PFSK-1 (cell line): ENCODE measurements around the gene TBXAS1.

Experiments
- FOXP2 ChIP-seq: optimal IDR thresholded peaks from 2 replicates; pipeline ENCODE3; 2011; ENCODE audit warnings: borderline replicate concordance, control low read depth, inconsistent platforms; ENCODE audit not compliant: insufficient read depth; ENCODE audit errors: extremely low read length, extremely low read depth
- POLR2AphosphoS5 ChIP-seq: IDR thresholded peaks from 2 replicates; pipeline ENCODE4 v1.6.1; 2012; ENCODE audit warnings: low read depth, mild to moderate bottlenecking, control low read depth, low read length, moderate library complexity
- REST ChIP-seq, 2 experiments: IDR thresholded peaks; 2 replicates each; pipeline versions ENCODE4 v1.6.1 to v1.8.0; 2011 to 2012; ENCODE audit warnings: low read depth in 2 of 2, low read length in 2 of 2, control low read depth in 1 of 2, inconsistent platforms in 1 of 2, mild to moderate bottlenecking in 1 of 2, moderate library complexity in 1 of 2; ENCODE audit not compliant: insufficient read depth in 1 of 2
- SIN3A ChIP-seq: IDR thresholded peaks from 2 replicates; pipeline ENCODE4 v1.6.1; 2012; ENCODE audit warnings: mild to moderate bottlenecking, low read length, moderate library complexity, borderline replicate concordance; ENCODE audit not compliant: insufficient read depth
- TAF1 ChIP-seq: IDR thresholded peaks from 2 replicates; pipeline ENCODE4 v1.6.1; 2012; ENCODE audit warnings: low read length, control low read depth, borderline replicate concordance; ENCODE audit not compliant: insufficient read depth

- TF ChIP-seq POLR2AphosphoS5 (no peak), REST (IDR thresholded peaks at IDR 0.05; ENCODE audit: insufficient read depth in 1 of 2, low read depth in 2 of 2, low read length in 2 of 2) (no peak), FOXP2 (no peak), TAF1 (no peak), SIN3A (no peak)
Measured at GRCh38 chr7:139958599-139959284, 129.7 kb downstream of the TBXAS1 start.
